DMS53 treated with DMSO at 0.1 percent for 48 hours (cell line): ENCODE results near the gene ZNF275.
"Not testable (repeated sequence)": the region's sequence is repeated elsewhere in the genome, so short reads cannot be mapped to it uniquely, and the experiment has no call there.

ENCODE experiments used
- DNase-seq: peaks from one replicate; lab custom pipeline; 2025; ENCODE audit not compliant: unreplicated experiment; lab: John Stamatoyannopoulos, UW

Gene ZNF275

GRCh38 chrX:153353416-153353815, 19.5 kb downstream of the ZNF275 start:
- DNase-seq, result no peak

- DNase-seq, result no peak
Measured at GRCh38 chrX:153357877-153358276, 23.9 kb downstream of the ZNF275 start.

GRCh38 chrX:153361781-153362397, 27.9 kb downstream of the ZNF275 start:
- DNase-seq, result no peak

- DNase-seq, result no peak
Measured at GRCh38 chrX:153365670-153366069, 31.7 kb downstream of the ZNF275 start.

- no peak for DNase-seq
Measured at GRCh38 chrX:153366119-153366518, 32.2 kb downstream of the ZNF275 start.

- DNase-seq, result no peak
Measured at GRCh38 chrX:153366878-153367538, 33.1 kb downstream of the ZNF275 start.

- no peak for DNase-seq
Measured at GRCh38 chrX:153370293-153371055, 36.5 kb downstream of the ZNF275 start.

- DNase-seq, result no peak
Measured at GRCh38 chrX:153371256-153371655, 37.3 kb downstream of the ZNF275 start.

- no peak for DNase-seq
Measured at GRCh38 chrX:153372949-153373348, 39.0 kb downstream of the ZNF275 start.

GRCh38 chrX:153374426-153374825, 40.5 kb downstream of the ZNF275 start:
- no peak for DNase-seq

GRCh38 chrX:153375571-153375970, 41.6 kb downstream of the ZNF275 start:
- DNase-seq, result no peak

GRCh38 chrX:153377727-153378126, 43.8 kb downstream of the ZNF275 start:
- no peak for DNase-seq

GRCh38 chrX:153378607-153379006, 44.7 kb downstream of the ZNF275 start:
- DNase-seq, result no peak

GRCh38 chrX:153379508-153379907, 45.6 kb downstream of the ZNF275 start:
- no peak for DNase-seq

- DNase-seq, result no peak
Measured at GRCh38 chrX:153379971-153380581, 46.1 kb downstream of the ZNF275 start.

GRCh38 chrX:153380691-153381090, 46.7 kb downstream of the ZNF275 start:
- DNase-seq, result no peak

- DNase-seq, result peak; percentile 7
Measured at GRCh38 chrX:153381684-153382532, 48.0 kb downstream of the ZNF275 start.

GRCh38 chrX:153382563-153383482, 48.9 kb downstream of the ZNF275 start:
- no peak for DNase-seq

GRCh38 chrX:153384390-153384789, 50.4 kb downstream of the ZNF275 start:
- no peak for DNase-seq

- DNase-seq, result not testable (repeated sequence)
Measured at GRCh38 chrX:153384973-153385372, 51.0 kb downstream of the ZNF275 start.
